ENCODE data around the gene MMP25.
"Not testable (repeated sequence)": the region's sequence is repeated elsewhere in the genome, so short reads cannot be mapped to it uniquely, and the experiment has no call there.

The MMP25 gene

DNA sequence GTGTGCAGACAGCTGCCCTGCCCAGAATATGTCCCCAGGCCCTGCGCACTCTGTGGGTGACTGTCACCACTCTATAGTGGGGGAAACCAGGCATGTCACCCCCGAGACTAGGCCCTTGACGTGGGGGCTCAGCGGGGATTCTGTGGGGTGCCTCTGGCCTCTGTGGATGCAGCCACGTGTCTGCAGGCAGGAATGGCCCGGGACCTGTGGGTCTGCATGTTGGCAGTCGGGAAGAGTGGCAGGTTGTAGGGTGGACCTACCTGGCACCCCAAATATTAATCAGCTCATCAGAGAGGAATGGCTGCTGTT is 20.0 kb downstream of the MMP25 start:
- TF ChIP-seq, protein P1, sequence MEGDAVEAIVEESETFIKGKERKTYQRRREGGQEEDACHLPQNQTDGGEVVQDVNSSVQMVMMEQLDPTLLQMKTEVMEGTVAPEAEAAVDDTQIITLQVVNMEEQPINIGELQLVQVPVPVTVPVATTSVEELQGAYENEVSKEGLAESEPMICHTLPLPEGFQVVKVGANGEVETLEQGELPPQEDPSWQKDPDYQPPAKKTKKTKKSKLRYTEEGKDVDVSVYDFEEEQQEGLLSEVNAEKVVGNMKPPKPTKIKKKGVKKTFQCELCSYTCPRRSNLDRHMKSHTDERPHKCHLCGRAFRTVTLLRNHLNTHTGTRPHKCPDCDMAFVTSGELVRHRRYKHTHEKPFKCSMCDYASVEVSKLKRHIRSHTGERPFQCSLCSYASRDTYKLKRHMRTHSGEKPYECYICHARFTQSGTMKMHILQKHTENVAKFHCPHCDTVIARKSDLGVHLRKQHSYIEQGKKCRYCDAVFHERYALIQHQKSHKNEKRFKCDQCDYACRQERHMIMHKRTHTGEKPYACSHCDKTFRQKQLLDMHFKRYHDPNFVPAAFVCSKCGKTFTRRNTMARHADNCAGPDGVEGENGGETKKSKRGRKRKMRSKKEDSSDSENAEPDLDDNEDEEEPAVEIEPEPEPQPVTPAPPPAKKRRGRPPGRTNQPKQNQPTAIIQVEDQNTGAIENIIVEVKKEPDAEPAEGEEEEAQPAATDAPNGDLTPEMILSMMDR (IDR thresholded peaks at IDR 0.05; ENCODE audit: low read depth, low read length): no peak

DNA sequence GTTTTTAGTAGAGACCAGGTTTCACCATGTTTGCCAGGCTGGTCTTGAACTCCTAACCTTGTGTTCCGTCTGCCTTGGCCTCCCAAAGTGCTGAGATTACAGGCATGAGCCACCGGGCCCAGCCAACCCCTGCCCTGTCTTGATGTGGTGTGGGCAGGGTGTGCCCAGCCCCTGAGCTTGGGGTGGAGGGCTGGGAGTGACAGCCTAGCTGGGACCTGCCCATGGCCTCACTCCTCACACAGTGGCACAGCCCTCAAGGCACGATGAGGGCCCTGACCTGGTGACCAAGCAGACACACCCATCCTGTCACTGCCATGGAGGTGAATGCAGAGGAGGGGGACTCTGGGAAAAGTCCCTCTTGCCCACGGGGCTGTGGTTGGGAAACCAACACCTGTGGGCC is 22.1 kb downstream of the MMP25 start:
- TF ChIP-seq, protein P1 (IDR thresholded peaks at IDR 0.05; ENCODE audit: low read depth, low read length): no peak
- no peak for DNase-seq (ENCODE audit: extremely low read depth, low read depth)

More for the DNA sequence above, 20.0 kb downstream of the MMP25 start:
- DNase-seq (ENCODE audit: extremely low read depth, low read depth): no peak

DNA sequence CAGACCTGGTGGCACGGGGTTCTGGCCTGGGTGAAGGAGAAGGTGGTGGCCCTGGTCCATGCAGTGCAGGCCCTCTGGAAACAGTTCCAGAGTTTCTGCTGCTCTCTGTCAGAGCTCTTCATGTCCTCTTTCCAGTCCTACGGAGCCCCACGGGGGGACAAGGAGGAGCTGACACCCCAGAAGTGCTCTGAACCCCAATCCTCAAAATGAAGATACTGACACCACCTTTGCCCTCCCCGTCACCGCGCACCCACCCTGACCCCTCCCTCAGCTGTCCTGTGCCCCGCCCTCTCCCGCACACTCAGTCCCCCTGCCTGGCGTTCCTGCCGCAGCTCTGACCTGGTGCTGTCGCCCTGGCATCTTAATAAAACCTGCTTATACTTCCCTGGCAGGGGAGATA is 22.8 kb downstream of the MMP25 start:
- DNase-seq (ENCODE audit: extremely low read depth, low read depth): not testable (repeated sequence)

DNA sequence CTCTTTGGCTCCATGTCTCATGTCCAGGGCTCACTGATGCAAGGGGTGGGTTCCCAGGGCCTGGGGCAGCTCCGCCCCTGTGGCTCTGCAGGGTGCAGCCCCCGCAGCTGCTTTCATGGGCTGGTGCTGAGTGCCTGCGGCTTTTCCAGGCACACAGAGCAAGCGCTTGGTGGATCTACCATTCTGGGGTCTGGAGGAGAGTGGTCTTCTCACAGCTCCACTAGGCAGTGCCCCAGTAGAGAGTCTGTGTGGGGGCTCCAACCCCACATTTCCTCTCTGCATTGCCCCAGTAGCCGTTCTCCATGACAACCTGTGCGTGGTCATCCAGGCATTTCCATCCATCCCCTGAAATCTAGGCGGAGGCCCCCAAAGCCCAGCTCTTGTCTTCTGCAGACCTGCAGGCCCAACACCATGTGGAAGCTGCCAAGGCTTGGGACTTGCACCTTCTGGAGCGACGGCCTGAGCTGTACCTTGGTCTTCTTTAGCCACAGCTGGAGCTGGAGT is 24.3 kb downstream of the MMP25 start:
- TF ChIP-seq, protein P1 (IDR thresholded peaks at IDR 0.05; ENCODE audit: low read depth, low read length): no peak
- no peak for DNase-seq (ENCODE audit: extremely low read depth, low read depth)

DNA sequence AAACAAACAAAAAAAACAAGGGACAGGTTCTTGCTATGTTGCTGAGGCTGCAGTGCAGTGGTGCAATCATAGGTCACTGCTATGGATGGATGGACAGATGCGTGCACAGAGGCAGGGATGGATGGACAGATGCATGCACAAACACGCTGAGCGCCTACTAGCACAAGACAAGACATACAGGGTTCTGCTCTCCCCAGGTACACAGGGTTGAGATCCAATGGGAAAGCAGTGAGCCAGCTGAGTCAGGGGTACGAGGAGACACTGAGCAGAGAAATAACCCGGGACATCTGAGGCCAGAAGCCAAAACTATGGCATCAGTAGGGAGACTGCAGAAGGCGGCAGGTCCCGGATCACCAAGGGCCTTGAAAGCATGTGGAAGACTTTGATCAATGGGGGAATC is 25.3 kb downstream of the MMP25 start:
- no peak for DNase-seq (ENCODE audit: extremely low read depth, low read depth)

DNA sequence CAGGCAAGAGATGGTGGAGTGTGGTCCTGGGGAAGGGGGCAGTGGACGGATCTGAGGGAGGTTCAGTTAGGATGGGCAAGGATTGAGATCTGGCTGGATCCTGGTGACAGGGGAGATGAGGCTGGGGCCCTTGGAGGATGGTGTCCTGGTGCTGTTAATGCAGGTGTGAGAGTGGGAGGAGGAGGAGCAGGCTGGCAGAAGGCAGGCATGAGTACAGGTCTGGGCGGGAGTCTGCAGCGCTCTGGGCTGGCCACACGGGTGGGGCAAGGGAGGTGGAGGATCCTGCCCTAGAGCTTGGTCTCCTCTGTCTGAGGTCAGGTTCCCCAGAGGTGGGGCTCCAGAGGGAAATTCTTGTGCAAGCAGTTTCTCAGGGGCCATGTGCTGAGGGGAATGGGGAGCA is 25.8 kb downstream of the MMP25 start:
- DNase-seq (ENCODE audit: extremely low read depth, low read depth): not testable (repeated sequence)

More for the DNA sequence above, 25.3 kb downstream of the MMP25 start:
- TF ChIP-seq, protein P1 (IDR thresholded peaks at IDR 0.05; ENCODE audit: low read depth, low read length): no peak

DNA sequence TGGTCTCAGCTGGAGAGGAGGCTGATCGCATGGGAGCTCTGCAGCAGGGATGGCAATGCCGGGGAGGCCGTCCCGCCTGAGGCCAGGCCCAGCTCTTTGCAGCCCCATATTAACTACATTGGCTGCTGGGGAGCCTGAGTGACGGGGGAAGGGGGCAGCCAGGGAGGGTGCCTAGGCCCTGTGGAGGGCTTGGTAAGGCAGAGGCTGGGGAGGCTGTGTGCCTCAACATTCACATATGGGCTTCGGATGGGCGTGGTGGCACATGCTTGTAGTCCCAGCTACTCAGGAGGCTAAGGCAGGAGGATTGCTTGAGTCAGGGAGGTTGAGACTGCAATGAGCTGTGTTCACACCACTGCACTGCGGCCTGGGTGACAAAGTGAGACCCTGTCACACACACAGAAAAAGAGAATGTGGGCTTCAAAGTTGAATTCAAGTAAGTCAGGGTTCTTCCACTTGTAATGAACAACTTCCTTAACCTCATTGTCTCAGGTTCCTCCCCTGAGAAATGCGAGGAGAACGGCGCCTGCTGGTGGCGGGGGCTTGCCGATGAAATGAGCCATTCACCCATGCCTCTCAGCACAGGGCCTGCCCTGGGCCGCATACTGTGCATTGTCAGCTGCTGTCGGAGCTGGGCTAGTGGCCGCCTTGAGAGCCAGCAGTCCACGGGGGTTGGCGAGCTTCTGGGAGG is 26.4 kb downstream of the MMP25 start:
- DNase-seq (ENCODE audit: extremely low read depth, low read depth): not testable (repeated sequence)

DNA sequence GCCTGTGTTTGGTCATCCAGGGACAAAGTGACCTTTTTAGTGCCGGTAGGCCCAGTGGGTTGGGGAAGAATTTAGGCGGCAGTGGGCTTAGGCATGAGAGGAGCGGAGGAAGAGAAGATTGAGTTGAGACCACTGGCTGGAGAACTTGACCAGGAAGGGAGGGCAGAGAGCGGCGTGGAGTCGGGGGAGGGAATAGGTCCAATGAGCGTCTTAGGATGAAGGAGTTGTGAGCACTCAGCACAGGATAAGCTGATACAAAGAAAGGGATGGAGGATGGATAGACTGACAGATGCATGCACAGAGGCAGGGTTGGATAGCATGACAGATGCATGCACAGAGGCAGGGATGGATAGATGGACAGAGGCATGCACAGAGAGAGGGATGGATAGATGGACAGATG is 27.1 kb downstream of the MMP25 start:
- no peak for DNase-seq (ENCODE audit: extremely low read depth, low read depth)
- TF ChIP-seq, protein P1 (IDR thresholded peaks at IDR 0.05; ENCODE audit: low read depth, low read length): no peak

DNA sequence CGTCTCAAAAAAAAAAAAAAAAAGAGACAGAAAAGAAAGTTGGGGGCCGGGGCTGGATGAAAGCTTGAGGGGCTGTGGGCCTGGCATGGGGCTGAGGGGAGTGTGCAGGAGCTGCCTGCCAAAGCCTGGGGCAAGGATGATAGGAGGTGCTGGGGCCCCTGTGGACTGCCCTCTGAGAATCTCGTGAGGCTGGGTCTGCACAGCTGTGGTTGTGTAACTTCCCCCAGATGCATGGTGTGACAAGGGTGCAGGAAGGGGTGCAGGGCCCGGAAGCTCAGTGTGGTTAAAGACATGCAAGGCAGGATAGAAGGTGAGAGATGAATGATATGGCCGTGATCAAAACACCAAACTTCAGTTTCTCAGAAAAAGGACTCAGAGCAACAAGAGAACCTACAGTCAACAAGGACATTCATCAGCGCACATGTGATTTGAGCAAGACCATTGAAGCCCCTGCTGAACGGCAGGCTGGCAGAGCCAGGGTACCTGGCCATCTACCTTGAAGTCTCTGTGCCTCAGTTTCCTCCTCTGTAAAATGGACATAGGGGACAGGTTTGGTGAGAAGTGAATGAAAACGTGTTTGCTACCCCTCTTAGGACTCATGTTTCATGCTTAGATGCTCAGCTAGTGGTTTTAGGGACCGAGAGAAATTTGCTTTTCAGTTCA is 28.6 kb downstream of the MMP25 start:
- TF ChIP-seq, protein P1 (IDR thresholded peaks at IDR 0.05; ENCODE audit: low read depth, low read length): no peak
- no peak for DNase-seq (ENCODE audit: extremely low read depth, low read depth)
